A549 treated with Mapracorat at 1 μM for 4 hours (cell line): Measurements from ENCODE around the gene SCAMP4. TPM values are rescaled to one million over a fixed set of nuclear protein-coding genes. Genes with fewer than 3 reads are reported as not detected.

Experiments
- total RNA-seq: library from RNA; stranded (reverse); fragments of 200-300 nt; extraction: Qiagen RNA extraction; gene quantifications from 5 replicates; pipeline ENCODE4 v1.2.3, GENCODE V29; 2022

The SCAMP4 gene
- 46.8 to 62.0 TPM (median 49.1 TPM) in 5 replicates for total RNA-seq

GRCh38 chr19:1905110-1905862 is at the start of gene SCAMP4, which contains the start of gene ADAT3:
SCAMP4 (plus strand) TSS chr19:1905399; CDS start chr19:1915020, 9,621 bp downstream.
ADAT3 (plus strand) TSS chr19:1905399; CDS start chr19:1912048, 6,649 bp downstream.

GRCh38 chr19:1863328-1863637 is 41.9 kb upstream of the SCAMP4 start, which contains the start of gene KLF16:
KLF16 (minus strand) TSS chr19:1863579; CDS start chr19:1863497, 82 bp downstream.

GRCh38 chr19:1885398-1886119 is 19.6 kb upstream of the SCAMP4 start, which contains the start of gene ABHD17A:
ABHD17A (minus strand) TSS chr19:1885496; CDS start chr19:1881566, 3,930 bp downstream.

GRCh38 chr19:1941146-1942077 is 36.2 kb downstream of the SCAMP4 start, which contains the start of gene CSNK1G2:
CSNK1G2 (plus strand) TSS chr19:1941172; CDS start chr19:1969773, 28,601 bp downstream.

Other genes starting within 250 kb of the SCAMP4 start
- not detected in 5 replicates for gene ONECUT3, start 151.9 kb upstream of the SCAMP4 start, total RNA-seq
- gene ATP8B3, start 93.1 kb upstream of the SCAMP4 start, total RNA-seq = 2.3 to 3.4 TPM (median 3.1 TPM) in 5 replicates
- gene REXO1, start 56.9 kb upstream of the SCAMP4 start, total RNA-seq = 16.2 to 22.4 TPM (median 19.6 TPM) in 5 replicates
- gene KLF16, start 41.8 kb upstream of the SCAMP4 start, total RNA-seq = 15.3 to 31.0 TPM (median 28.4 TPM) in 5 replicates
- gene ABHD17A, start 19.9 kb upstream of the SCAMP4 start, total RNA-seq = 18.7 to 38.9 TPM (median 37.7 TPM) in 5 replicates
- 2.4 to 6.7 TPM (median 5.2 TPM) in 5 replicates for gene ADAT3, start within 50 bp of the SCAMP4 start, total RNA-seq
- gene CSNK1G2, start 35.8 kb downstream of the SCAMP4 start, total RNA-seq = 37.4 to 53.6 TPM (median 52.0 TPM) in 5 replicates
- gene BTBD2, start 110.3 kb downstream of the SCAMP4 start, total RNA-seq = 31.4 to 46.2 TPM (median 43.0 TPM) in 5 replicates
- gene MKNK2, start 145.8 kb downstream of the SCAMP4 start, total RNA-seq = 44.0 to 82.2 TPM (median 69.2 TPM) in 5 replicates
- gene MOB3A, start 190.9 kb downstream of the SCAMP4 start, total RNA-seq = 12.3 to 13.7 TPM (median 13.2 TPM) in 5 replicates
- gene IZUMO4, start 191.5 kb downstream of the SCAMP4 start, total RNA-seq = 0.32 to 1.0 TPM (median 0.87 TPM) in 5 replicates
- 63.7 to 80.4 TPM (median 76.8 TPM) in 5 replicates for gene AP3D1, start 246.2 kb downstream of the SCAMP4 start, total RNA-seq